ENCODE data around the gene ADGRV1.

Gene ADGRV1

DNA sequence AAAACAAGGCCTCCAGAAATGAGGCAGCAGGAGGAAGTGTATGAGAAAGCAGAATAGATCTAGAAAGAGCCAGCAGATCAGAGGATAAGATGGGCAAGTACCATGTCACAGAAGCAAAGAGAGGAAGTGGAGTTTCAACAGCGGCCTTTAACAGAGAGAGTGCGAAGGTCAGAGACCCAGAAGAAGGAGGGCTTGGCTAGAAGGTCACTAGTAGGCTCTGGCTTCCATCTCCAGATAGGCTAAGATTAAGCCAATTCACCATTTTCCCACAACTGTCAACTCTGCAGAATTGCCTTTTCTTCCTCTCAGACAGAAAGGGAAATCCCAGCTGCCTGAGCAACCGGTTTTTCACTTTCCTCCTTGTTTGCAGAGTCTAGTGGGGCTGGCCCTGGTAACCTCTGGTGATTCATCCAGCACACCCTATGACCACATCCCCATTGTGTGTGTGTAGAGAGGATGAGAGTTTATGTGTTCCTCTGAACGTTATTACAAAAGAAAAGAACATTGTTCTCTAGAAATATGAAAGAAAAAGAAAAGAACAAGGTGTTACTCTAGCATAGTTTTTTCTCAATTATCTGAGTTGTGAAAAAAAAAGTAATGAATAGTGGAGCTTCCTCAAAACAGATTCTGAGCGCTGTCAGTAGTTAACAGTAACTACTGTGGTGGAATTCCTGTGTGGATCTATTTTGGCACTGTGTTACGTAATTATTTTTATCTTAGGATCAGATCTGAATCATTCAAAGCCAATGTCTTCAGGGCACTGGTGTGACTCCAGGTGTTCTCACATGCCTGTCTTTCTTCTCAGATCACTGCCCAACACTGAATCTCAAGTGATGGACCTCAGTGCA lies 604.2 kb downstream of the ADGRV1 start:
- DNase-seq (ENCODE audit: low read depth in 2 of 2) = peak in 1 of 2 donors; percentile 27

DNA sequence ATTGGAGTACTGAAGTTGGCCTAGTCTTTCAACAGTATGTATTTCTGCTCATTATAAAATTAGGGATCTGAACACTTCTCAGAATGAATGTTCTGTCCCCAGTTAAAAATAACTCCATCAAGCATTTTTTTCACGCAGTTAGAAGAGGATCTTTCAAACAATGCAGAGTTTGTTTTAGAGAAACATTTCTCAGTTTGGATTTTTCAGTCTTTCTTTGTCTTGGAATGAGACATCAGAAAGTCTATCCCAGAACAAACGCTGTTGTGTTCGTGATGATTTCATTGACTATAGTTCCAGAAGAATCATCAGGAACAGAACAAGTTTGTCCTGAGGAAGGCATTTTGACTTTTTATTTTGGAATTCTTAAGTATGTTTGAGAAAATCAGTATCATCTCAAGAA lies 605.8 kb downstream of the ADGRV1 start:
- no peak for DNase-seq (ENCODE audit: low read depth in 2 of 2)

DNA sequence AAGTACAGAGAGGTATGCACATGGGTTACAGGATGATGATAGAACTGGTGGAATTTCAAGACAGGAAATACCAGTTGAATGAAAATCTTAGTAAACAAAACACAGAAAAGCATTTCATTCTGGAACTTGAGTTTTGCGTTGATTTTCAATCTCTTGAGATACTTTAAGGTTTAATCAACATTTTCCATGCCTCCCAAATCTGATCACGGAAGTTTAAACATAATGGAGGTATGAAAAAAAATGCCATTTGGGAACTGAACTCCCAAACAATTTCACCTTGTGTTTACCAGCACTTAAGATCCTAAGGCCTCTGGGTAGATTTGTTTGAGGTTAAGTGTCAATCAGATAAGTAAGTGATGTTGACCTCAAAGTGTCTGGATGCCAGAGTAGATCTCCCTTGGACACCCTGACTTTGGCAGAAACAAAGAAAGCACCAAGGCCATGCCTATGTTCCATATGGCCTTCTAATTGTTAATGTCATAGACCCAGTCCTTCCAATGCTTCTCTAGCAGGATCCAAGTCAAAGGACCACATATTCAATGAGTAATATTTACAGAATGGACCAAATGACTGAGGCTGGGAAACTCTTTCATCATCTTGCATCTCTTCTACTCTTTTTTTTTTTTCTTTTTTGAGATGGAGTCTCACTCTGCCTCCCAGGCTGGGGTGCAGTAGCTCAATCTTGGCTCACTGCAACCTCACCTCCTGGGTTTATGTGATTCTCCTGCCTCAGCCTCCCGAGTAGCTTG lies 607.6 kb downstream of the ADGRV1 start:
- DNase-seq (ENCODE audit: low read depth in 2 of 2) = no peak

DNA sequence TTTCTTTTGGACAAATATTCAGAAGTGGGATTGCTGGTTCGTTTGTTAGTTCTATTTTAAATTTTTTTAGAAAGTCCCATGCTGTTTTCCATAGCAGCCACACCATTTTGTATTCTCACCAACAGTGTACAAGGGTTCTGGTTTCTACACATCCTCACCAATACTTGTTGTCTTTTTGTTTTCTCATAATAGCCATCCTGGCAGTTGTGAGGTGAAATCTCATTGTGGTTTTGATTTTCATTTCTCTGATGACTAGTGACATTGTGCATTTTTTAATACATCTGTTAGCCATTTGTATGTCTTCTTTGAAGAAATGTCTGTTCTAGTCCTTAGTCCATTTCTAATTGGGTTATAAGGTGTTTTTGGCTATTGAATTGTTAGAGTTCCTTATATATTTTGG lies 610.3 kb downstream of the ADGRV1 start:
- DNase-seq (ENCODE audit: low read depth in 2 of 2) = no peak

DNA sequence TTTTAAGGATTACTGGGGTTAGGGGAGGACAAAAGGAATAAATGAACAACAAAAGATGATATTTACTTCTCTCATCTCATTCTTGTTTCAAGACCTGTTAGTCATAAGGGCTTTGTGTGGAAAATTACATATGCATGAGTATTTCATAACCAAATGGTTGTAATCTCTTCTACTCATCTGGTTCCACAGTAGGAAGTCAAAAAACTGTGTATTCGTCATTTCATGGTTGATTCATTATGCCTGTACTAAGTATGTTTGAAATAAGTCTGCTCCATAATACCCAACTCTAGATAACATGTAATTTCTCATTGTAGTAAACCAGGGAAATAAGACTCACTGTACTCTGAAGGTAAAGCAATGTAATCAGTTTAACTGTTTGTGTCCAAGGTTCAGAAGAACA lies 611.7 kb downstream of the ADGRV1 start:
- DNase-seq (ENCODE audit: low read depth in 2 of 2) = no peak

DNA sequence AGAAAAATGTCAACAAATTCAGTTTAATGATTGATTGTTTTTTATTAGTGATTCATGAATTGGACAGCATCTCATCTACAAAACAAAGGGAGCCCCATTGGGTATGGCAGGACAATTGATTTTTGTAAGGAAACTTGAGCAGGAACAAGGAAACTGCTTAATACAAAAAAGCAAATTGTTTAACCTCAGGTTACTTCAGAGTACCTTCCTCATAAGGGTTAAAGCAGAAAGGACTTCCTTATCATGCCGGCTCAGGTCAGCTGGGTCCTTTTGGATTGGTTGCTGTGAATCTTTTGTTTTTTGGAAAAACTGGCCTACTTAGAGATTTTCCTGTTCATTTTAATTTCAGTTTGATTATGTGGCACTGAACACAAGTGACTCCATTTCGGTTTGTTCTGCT lies 612.7 kb downstream of the ADGRV1 start:
- no peak for DNase-seq (ENCODE audit: low read depth in 2 of 2)

DNA sequence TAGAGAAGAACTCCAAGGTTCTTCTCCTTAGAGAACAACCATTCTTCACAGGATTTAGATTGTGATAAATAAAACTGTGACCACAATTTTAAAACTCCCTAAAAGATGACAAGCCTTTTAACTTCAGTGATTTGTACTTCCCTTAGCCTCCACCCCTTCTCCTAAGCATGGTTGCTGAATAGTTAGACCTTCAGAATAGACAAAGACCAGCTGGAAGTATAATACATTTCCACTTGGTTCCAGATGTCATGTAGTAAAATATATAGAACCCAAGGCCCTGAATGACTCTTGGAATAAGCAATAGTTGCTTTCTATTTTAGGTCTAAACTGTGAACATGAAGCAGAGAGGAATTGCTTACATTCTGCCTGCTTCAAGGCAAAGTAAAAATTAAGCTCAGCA lies 615.8 kb downstream of the ADGRV1 start:
- DNase-seq (ENCODE audit: low read depth in 2 of 2) = no peak

DNA sequence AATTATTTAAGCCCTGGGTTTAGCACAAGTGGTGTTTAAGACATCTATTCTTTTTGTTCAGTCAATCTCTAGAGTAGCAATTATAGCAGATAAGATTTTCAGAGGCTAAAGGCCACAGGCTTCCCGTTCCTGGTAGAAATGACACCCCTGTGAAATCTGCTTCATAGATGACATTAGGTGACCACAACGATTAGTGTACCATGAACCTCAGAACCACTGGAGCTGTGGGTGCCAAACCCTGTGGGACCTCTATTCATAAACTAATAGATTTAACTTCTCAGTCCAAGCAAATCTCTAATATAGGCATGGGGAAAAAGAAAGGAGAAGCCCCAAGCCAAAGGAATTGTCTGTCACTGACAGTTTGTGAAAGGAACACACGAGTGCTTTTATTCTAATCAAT lies 617.1 kb downstream of the ADGRV1 start:
- no peak for DNase-seq (ENCODE audit: low read depth in 2 of 2)

DNA sequence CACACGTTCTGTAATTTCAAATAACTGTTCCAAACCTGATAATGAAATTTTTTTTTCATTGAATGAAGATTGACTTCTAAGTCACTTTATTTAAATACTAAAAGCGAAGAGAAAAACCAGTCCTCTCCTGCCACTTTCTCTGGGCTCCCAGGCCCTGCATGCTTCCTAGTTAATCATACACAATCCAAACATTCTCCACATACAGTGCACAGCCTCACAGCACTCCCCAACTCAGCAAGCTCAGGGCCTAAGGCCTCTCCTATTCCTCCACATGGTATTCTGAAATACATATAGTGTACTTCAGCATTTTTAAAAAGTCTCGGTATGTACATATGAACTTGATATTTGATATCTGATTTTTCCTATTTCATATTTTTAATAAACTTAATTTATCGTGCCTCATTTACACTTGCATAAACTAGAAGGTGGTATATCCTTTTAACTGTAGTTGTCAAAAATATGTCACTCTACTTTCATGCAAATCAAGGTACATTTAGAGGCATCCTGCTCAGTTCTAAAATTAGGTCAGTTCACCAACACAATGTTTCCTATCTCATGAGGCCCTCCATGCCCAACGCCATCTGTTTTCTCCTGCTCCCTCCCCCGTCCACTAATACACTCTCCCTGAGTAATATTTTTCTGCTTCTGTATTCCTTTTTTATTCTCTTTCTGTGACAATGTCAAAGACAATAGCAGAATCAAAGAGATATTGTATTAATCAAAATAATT lies 617.9 kb downstream of the ADGRV1 start:
- DNase-seq (ENCODE audit: low read depth in 2 of 2) = no peak

DNA sequence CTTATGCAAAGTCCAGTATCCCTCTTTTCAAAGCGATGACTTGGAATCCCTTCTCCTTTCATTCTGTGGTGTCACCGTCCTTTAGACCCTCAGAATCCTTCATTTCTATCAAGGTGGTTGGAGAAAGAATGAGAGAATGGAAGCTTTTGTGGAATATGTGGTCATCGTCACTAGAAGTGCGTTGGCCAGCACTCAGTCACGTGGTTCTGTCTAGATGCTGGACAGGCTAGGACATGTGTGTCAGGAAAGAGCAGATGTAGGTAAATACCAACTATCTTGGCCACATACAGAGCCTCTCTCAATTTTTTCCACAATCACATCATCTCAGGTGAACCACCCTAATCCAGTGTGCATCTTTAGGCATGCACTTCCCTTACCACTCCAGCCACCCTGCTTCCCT lies 618.5 kb downstream of the ADGRV1 start:
- no peak for DNase-seq (ENCODE audit: low read depth in 2 of 2)

DNA sequence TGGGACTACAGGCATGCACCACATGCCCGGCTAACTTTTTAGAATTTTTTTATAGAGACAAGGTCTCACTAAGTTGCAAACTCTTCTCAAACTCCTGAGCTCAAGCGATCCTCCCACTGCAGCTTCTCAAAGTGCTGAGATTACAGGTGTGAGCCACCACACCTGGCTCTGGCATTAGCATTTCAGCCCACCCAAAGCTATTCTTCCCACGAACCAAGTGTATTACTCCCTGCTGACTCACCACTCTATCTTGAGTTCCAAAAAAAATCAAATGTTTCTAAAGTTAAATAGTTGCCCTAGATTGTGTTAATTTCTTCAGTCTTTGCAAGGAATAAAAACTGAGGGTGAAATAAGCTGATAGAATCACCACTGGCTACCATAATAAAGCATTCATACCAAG lies 619.0 kb downstream of the ADGRV1 start:
- no peak for DNase-seq (ENCODE audit: low read depth in 2 of 2)

DNA sequence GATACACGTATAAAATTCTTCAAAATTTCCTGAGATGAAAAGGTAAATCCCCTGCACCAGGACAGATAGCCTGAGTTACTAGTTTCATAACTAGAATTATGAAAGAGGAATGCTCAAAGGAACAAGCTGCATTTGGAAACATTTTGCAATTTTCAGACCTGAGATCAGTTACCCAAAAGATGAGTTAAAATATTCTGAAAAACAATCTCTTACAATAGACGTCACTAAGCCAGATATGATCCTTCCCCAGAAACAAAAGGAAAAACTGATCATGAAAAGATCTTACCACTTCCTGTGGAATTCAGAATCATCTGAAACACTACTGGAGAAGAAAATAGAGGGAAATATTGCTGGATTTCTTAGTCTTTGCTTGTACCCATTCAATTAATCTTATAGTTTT lies 619.9 kb downstream of the ADGRV1 start:
- no peak for DNase-seq (ENCODE audit: low read depth in 2 of 2)

DNA sequence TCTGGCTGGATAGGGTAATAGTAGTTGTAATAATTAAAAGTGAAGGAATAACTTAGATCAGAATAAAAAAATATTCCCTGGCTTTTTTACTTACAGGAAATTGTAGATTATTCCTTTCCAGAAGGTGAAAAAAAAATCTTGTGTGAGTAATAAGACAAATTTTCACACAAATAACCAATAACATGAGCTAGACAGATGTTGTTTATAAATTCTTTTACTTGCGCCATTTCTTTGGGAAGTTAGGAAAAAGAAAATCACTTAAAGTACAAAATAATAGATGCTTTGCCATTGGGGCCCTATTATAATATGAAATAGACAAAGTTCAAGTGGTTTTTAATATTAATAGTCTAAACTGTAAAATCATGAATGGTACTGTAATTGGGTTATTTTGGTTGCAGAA lies 620.4 kb downstream of the ADGRV1 start:
- no peak for DNase-seq (ENCODE audit: low read depth in 2 of 2)

DNA sequence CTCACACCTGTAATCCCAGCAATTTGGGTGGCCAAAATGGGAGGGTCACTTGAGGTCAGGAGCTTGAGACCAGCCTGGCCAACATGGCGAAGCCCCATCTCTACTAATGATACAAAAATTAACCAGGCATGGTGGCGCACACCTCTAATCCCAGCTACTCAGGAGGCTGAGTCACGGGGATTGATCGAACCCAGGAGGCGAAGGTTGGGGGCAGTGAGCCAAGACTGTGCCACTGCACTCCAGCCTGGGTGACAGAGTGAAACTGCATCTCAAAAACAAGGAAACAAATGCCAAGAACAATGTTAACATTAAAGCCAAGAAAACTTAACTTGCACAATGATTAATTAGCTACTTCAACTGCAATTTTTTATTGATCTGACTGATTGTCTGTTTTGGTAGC lies 621.9 kb downstream of the ADGRV1 start:
- DNase-seq (ENCODE audit: low read depth in 2 of 2) = no peak

DNA sequence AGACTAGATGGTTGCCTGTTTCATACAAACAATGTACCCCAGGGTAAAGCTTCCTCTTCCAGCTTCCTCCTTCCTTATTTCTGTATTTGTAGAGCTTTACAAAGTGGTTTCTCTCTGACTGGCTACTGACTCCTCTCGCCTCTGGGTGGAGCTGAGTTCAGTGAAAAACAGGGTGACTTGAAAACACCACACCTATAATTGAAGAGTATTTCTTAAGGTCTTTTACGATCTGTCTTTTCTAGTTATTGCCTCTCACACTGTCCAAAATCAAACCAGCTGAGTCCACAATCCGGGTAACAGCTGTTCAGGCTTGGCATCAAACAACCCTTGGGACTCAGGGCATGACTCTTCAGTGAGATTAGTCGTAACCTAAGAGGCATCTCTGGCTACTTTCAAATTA lies 624.2 kb downstream of the ADGRV1 start:
- no peak for DNase-seq (ENCODE audit: low read depth in 2 of 2)

DNA sequence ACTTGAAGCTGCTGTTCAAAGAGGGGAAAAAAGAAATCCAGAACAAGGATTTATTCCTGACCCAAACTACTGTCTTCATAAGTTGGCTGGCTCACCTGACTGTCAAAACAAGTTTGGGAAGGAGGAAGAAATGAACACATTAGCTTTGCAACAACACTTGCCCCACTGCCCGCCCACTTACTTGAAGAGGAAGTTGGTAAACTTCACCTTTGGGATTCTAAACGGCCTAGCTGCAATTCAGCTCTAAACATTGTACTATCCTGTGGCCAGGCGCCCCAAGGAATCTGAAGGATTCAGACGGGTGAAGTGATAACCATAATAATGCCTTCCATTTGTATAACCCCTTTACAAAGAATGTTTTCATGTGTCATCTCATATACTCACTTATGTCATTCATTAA lies 625.1 kb downstream of the ADGRV1 start:
- no peak for DNase-seq (ENCODE audit: low read depth in 2 of 2)

DNA sequence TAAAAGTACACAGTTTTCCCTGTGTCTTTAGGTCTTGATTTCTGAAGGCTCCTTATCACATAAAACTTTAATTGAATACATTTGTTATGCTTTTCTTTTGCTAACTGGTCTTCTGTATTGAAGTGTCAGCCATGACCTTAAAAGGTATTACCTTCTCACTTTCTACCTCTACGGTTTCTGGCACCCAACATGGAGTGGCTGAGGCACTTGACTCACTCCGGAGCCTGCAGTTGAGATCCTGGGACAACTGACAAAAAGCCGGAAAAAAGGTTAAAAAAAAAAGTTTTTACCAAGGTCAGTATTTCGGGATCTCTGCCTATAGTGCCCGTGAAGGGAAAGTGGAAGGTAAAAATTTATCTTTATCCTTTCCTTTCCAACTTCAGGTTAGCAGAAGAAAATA lies 627.5 kb downstream of the ADGRV1 start:
- DNase-seq (ENCODE audit: low read depth in 2 of 2) = no peak

DNA sequence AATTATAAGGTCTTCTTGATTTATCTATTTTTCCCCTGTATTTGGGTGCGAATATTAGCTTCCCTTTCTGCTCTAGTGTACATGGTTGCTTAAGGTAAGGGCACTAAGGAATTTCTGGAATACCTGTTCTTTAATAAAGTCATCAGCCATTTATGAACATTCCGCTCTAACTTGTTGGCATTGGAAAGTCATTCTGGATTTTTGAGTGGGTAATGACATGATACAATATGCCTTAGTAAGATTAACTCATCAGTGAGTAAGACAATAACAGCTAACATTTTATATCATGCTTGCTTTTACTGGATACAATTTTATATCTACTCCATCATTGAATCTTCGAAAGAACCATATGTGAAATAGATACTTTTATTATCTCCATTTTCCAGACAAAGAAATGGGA lies 628.4 kb downstream of the ADGRV1 start:
- no peak for DNase-seq (ENCODE audit: low read depth in 2 of 2)

DNA sequence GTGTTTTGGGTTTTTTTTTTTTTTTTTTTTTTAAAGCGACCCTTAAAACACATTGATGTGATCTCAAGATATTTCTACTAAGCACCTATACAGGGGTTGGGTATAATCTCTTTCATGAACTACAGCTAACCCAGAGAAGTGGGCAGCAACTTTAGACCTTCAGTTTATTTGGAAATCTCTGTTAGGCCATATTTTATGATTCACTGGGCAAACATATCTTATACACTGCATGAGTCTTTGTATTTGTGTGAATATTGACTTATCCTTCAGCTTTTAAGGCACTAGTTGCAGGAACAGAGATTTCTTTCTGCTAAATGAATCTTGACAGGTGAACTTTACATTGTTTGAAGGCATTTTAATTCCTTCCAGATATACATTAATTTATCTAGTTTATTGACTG lies 630.2 kb downstream of the ADGRV1 start:
- no peak for DNase-seq (ENCODE audit: low read depth in 2 of 2)

DNA sequence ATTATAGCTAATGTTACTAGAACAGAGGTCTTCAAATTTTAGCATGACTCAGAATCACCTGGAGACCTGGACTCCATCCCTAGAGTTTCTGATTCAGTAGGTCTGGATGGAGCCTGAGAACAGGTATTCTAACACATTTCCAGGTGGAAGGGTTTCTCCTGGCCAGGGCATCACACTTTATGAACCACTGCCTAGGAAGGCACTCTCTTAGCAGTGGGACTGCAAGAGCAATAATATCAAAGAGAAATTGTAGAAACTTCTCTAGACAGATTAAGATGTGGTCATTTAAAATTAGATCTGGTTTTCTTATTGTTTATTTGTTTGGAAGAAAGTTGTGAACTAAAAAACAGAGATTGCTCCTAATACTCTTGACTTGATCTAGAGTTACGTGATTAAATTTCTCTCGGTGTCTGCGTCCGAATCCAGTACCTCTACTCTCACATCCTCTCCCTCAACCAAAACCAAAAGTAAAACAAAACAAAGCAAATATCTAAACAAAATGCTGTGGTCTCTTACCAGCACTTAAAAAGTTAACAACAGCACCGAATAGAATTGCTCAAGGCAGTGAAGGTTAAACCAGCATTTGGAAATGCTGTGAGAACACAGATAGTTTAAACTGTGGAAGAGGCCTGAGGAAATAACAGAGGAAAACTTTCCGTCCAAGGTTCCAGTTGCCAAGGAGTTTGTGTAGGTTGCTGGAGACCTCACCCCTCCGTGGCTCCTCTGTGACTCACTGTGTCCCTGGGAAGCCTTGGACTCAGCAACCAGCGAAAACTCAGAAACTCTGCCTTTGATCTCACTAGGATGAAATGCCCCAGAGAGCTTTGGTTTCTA lies 631.1 kb downstream of the ADGRV1 start:
- no peak for DNase-seq (ENCODE audit: low read depth in 2 of 2)

DNA sequence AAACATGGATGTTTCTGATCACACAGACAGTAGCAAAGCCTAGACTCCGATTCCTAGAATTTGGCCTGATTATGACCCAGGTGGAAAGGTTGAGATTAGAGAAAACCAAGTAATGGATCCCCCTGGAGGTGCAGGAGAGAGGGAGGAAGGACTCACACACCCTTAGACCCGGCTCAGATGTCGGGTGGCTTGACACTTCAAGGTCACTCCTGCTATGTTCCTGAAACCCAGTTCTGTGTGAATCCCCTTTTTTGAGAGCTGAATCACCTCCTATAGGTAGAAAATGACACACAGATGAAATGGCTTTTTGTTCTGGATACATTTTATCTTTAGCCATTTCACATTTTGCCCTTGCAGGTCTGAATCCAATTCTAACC lies 631.7 kb downstream of the ADGRV1 start:
- DNase-seq (ENCODE audit: low read depth in 2 of 2) = no peak

DNA sequence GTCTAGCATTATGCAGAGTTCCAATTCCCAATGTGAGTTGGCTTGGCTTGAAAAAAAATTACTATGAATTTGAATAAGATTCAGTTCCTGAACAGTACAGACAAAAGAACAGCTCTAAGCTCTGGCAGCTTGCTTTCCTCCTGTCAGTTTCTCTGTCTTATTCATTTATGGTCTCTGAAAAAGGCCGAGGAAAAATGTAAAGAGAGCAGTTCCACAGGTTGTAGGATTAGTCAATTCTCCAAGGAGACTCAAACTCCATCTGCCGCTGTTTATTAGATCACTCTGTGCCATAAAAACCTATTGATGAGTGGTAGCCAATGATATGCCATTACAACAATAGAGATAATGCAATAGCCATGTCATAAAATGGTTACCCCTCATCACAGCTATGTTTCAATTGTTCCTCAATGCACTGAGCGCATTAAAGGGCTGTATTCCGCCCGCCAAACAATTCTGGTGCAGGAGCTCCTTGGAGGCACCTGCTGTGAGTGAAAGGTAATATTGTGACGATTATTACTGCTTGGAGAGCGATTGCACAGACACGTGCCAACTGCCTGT lies 636.3 kb downstream of the ADGRV1 start:
- no peak for DNase-seq (ENCODE audit: low read depth in 2 of 2)
